Measurements from ENCODE around the gene GABPB2. TPM values are rescaled to one million over a fixed set of nuclear protein-coding genes. Genes with fewer than 3 reads are reported as not detected.
A peak's percentile ranks its signal among the peaks of the same experiment; 100 is the strongest.

Gene GABPB2
- total and polyA plus RNA-seq, 2 of the 13 experiments (the other 11 are each of a cell fraction or from before 2014, with no cell fraction given), result 0.09 TPM; not detected in 1

GRCh38 chr1:151146412-151147131, 76.0 kb downstream of the GABPB2 start, which contains the start of gene SEMA6C (continued):
- TF ChIP-seq REST (IDR thresholded peaks at IDR 0.05; ENCODE audit: borderline replicate concordance in 1 of 2, low read depth in 1 of 2, low read length in 2 of 2) (no peak; a peak in 1 of 4 replicates), ZNF337 (CRISPR knock-in tag; IDR thresholded peaks at IDR 0.05; ENCODE audit: borderline replicate concordance, low read depth) (0 out of 2 replicates have a peak, but pooled peaks have one; percentile 5), MEF2D (CRISPR knock-in tag; IDR thresholded peaks at IDR 0.05) (peak; percentile 74), ZBTB38 (CRISPR knock-in tag; IDR thresholded peaks at IDR 0.05) (no peak), SOX6 (IDR thresholded peaks at IDR 0.05) (no peak), SOX6 (CRISPR knock-in tag; IDR thresholded peaks at IDR 0.05) (peak; percentile 77), NFE2L2 (IDR thresholded peaks at IDR 0.05; ENCODE audit: low read length) (no peak), ZBTB20 (CRISPR knock-in tag; IDR thresholded peaks at IDR 0.05; ENCODE audit: borderline replicate concordance, low read depth) (0 out of 2 replicates have a peak, but pooled peaks have one; percentile 63), ZNF766 (CRISPR knock-in tag; IDR thresholded peaks at IDR 0.05; ENCODE audit: borderline replicate concordance) (peak; percentile 38; the same call in 1 of the 2 replicates), MTA1 (CRISPR knock-in tag; IDR thresholded peaks at IDR 0.05; ENCODE audit: borderline replicate concordance) (peak; percentile 37; the same call in 1 of the 2 replicates), ZNF280D (CRISPR knock-in tag; IDR thresholded peaks at IDR 0.05) (peak; percentile 41; the same call in 1 of the 2 replicates), TBX2 (CRISPR knock-in tag; IDR thresholded peaks at IDR 0.05; ENCODE audit: borderline replicate concordance) (peak; percentile 97), ZNF234 (CRISPR knock-in tag; conservative IDR thresholded peaks at IDR 0.05) (0 out of 2 replicates have a peak, but pooled peaks have one; percentile 51), PATZ1 (CRISPR knock-in tag; IDR thresholded peaks at IDR 0.05) (peak; percentile 33), TCF12 (IDR thresholded peaks at IDR 0.05) (no peak), TCF12 (CRISPR knock-in tag; IDR thresholded peaks at IDR 0.05) (0 out of 2 replicates have a peak, but pooled peaks have one; percentile 36), SMAD1 (CRISPR knock-in tag; IDR thresholded peaks at IDR 0.05; ENCODE audit: borderline replicate concordance, low read depth) (peak; percentile 65; the same call in 1 of the 2 replicates)
